Neutrophil (primary cell): Measurements from ENCODE around the gene MYOT.

Experiments
- H3K27ac ChIP-seq: fragments of 200-600 bp; sonication (generic); 2 replicates; pipeline ENCODE4 v1.5.1; 2016; ENCODE audit warnings: mild to moderate bottlenecking, moderate library complexity
- H3K27me3 ChIP-seq: fragments of 200-600 bp; sonication (generic); 2 replicates; pipeline ENCODE4 v1.6.0; 2016; ENCODE audit warnings: mild to moderate bottlenecking
- H3K36me3 ChIP-seq: fragments of 200-600 bp; sonication (generic); 2 replicates; pipeline ENCODE4 v1.5.1; 2017
- H3K4me1 ChIP-seq, 2 experiments: fragments of 200-600 bp in 1 of 2; sonication (generic) in 1 of 2; 1 replicate in 1 of 2; 2 replicates in 1 of 2; pipeline versions ENCODE4 v1.5.1 to v1.6.1; 2013 to 2016; ENCODE audit warnings: low read depth in 1 of 2, low read length in 1 of 2, mild to moderate bottlenecking in 1 of 2, moderate library complexity in 1 of 2; ENCODE audit not compliant: control insufficient read depth in 1 of 2, insufficient read depth in 1 of 2
- H3K4me3 ChIP-seq, 2 experiments: fragments of 200-600 bp in 1 of 2; sonication (generic) in 1 of 2; 1 replicate in 1 of 2; 2 replicates in 1 of 2; pipeline ENCODE4 v1.5.1; 2013 to 2016; ENCODE audit warnings: low read depth in 1 of 2, low read length in 1 of 2, mild to moderate bottlenecking in 1 of 2, moderate library complexity in 1 of 2
- H3K9me3 ChIP-seq: fragments of 200-600 bp; sonication (generic); 2 replicates; pipeline ENCODE4 v1.5.1; 2016
- TF ChIP-seq, protein P1 (sequence below): fragments of 200-600 bp; sonication (generic); IDR thresholded peaks from 2 replicates; pipeline ENCODE4 v1.5.1; 2016; ENCODE audit warnings: antibody characterized with exemption

MYOT gene

DNA sequence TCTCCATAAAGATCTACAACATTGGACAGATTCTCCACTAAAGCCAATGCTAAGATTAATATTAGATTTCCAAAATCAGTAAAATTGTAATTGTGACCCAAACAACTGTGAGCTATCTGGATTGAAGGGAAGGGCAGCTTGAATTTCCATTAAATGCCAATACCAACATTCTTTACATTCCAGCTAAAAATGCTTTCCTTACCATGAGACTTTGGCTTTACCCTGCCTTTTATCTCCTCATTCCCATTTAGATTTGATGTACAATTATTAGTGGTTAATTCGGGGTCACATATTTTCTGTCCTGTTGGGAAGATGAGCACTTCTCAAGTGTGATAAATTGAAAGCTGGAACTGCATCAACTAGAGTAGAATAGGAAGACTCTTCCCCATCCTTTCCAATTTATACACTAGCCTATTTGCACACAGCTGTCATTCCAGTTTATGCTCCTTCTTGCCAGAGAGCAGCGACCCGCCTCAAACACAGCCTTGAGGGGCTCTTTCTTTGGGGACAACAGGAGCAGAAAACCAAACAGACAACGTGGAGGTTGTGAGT, 33.1 kb upstream of the MYOT start:
- H3K27me3 ChIP-seq, result no peaks in the 10 kb centered on the region
- no peaks in the 10 kb centered on the region for H3K4me1 ChIP-seq
- TF ChIP-seq, protein P1, sequence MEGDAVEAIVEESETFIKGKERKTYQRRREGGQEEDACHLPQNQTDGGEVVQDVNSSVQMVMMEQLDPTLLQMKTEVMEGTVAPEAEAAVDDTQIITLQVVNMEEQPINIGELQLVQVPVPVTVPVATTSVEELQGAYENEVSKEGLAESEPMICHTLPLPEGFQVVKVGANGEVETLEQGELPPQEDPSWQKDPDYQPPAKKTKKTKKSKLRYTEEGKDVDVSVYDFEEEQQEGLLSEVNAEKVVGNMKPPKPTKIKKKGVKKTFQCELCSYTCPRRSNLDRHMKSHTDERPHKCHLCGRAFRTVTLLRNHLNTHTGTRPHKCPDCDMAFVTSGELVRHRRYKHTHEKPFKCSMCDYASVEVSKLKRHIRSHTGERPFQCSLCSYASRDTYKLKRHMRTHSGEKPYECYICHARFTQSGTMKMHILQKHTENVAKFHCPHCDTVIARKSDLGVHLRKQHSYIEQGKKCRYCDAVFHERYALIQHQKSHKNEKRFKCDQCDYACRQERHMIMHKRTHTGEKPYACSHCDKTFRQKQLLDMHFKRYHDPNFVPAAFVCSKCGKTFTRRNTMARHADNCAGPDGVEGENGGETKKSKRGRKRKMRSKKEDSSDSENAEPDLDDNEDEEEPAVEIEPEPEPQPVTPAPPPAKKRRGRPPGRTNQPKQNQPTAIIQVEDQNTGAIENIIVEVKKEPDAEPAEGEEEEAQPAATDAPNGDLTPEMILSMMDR, result no peak
- no peaks in the 10 kb centered on the region for H3K9me3 ChIP-seq
- no peaks in the 10 kb centered on the region for H3K36me3 ChIP-seq
- no peak overlapping the region for H3K4me3 ChIP-seq
- no peak overlapping the region for H3K27ac ChIP-seq

DNA sequence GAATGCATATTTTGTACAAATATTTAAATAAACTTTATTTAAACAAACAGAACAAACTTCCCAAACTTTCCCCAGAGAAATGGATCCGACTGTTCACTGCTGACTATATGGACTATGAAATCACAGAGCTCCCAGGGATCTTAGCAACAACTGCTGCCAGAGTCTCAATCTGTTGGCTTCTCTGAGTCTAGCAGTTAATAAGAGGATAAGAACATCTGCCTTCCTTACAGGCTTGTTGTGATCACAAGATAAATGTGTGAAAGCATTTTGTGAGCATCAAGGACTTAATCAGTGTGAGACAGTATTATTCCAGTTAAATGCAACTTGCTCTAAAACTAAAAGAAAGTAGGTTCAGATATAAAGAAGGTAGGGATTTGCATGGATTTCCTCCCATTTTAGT, 31.4 kb upstream of the MYOT start:
- Histone ChIP-seq H3K9me3 (no peaks in the 10 kb centered on the region), H3K4me1 (no peaks in the 10 kb centered on the region), H3K4me3 (no peak overlapping the region), H3K36me3 (no peaks in the 10 kb centered on the region), H3K27me3 (no peaks in the 10 kb centered on the region), H3K27ac (no peak overlapping the region)
- TF ChIP-seq, protein P1, result no peak

DNA sequence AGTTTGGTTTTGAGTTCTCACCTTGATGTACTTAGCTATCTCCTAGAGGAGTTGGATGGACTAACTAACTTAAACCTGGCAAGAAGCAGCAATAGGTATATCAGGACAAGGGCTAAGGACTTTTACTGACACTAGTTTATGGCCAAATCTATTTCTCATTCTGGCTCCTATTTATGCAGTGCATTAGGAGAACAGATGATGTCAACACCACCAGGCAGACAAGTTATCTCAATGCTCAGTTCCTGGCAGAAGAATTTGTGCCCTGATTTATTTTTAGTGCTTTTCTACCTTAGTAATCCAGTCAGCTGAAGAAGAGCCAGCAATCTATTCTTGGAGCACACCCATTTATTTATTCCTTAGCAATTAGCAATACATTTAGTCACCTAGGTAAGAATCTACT, 30.7 kb upstream of the MYOT start:
- no peaks in the 10 kb centered on the region for H3K36me3 ChIP-seq
- H3K4me1 ChIP-seq, result no peaks in the 10 kb centered on the region
- H3K4me3 ChIP-seq, result no peak overlapping the region
- H3K27ac ChIP-seq, result no peak overlapping the region
- TF ChIP-seq, protein P1, result no peak
- no peaks in the 10 kb centered on the region for H3K27me3 ChIP-seq
- H3K9me3 ChIP-seq, result no peaks in the 10 kb centered on the region

DNA sequence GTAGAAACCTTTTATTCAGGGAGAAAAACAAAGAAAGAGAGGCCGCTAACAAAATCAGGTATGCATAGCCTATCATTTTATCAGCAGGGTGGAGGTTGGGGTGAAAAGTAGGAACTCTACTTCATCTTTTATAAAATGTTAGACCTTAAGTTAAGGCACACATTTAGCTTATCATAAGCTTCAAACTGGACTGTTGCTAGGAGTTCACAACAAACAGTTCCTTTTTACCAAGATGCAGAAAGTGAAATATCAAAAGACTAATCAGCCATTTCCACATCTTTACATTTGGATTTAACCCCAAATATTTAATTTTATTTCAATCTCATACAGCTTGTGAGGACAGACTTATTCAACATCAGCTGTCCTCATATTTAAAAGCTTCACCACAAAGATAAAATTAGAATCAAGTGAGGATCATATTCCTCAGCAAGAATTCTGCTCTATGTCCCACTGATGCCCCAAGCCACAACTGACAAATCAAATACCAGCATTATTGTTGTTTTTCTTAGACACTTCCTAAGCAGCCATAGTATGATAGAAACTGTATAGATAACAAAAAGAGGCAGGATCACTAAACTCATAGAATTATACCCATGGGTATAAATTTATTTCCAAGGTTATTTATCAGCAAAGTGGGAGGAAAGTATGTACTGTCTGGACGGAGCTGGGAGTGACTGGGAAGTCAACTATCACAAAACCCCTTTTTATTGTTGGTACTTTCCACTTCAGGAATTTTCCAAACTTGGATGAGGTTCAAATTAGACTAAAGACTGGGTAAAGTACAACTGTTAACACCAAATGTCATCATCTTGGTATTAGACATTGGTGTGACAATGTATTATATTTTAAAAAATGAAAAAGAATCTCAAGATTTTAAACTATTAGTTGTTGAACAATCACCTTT, 29.9 kb upstream of the MYOT start:
- Histone ChIP-seq H3K27me3 (no peaks in the 10 kb centered on the region), H3K4me3 (no peak overlapping the region), H3K36me3 (no peaks in the 10 kb centered on the region), H3K9me3 (no peaks in the 10 kb centered on the region), H3K4me1 (no peaks in the 10 kb centered on the region), H3K27ac (no peak overlapping the region)
- TF ChIP-seq, protein P1, result no peak

DNA sequence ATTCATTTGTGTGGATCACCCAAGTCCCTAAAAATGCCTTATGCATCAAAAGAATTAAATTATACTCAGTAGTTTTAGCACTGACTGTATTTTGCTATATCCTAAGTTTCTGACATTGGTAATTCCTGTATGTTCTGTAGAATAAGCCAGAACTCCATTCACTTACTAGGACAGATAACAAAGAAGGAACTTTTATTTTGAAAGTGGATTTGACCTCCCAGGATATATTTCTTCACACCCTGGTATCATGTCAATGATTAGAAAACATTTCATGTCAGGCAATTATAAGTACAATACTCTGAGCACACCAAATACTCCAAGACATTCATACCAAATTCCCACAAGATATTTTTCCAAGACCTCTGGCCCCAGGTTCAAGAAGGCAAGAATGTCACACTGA, 28.7 kb upstream of the MYOT start:
- H3K27ac ChIP-seq, result no peak overlapping the region
- H3K36me3 ChIP-seq, result no peaks in the 10 kb centered on the region
- H3K27me3 ChIP-seq, result no peaks in the 10 kb centered on the region
- H3K4me3 ChIP-seq, result no peak overlapping the region
- TF ChIP-seq, protein P1, result no peak
- H3K4me1 ChIP-seq, result no peaks in the 10 kb centered on the region
- no peaks in the 10 kb centered on the region for H3K9me3 ChIP-seq
